Ectodermal cell (in vitro differentiated cells): Measurements from ENCODE around the gene RSKR.

Experiments used
- H3K27ac ChIP-seq: 2 replicates; pipeline ENCODE4 v1.7.0; 2013; ENCODE audit warnings: mild to moderate bottlenecking, low read depth, low read length; ENCODE audit not compliant: insufficient read depth, poor library complexity, severe bottlenecking
- H3K27me3 ChIP-seq: 2 replicates; pipeline ENCODE4 v1.7.0; 2013; ENCODE audit warnings: mild to moderate bottlenecking, low read length; ENCODE audit not compliant: insufficient read depth, control insufficient read depth, poor library complexity, severe bottlenecking
- H3K36me3 ChIP-seq: one replicate; pipeline ENCODE4 v1.7.0; 2013; ENCODE audit warnings: low read length; ENCODE audit not compliant: control insufficient read depth, insufficient read depth
- H3K4me1 ChIP-seq: one replicate; pipeline ENCODE4 v1.7.0; 2013; ENCODE audit warnings: low read length; ENCODE audit not compliant: control insufficient read depth, insufficient read depth
- H3K4me3 ChIP-seq: 2 replicates; pipeline ENCODE4 v1.7.0; 2013; ENCODE audit warnings: low read depth, low read length, control low read depth; ENCODE audit not compliant: insufficient read depth
- H3K9me3 ChIP-seq: 2 replicates; pipeline ENCODE4 v1.7.0; 2013; ENCODE audit warnings: mild to moderate bottlenecking, low read length, moderate library complexity; ENCODE audit not compliant: control insufficient read depth
- WGBS, 2 experiments: methylation state at CpG; one replicate each; pipeline ENCODE4 v1.1.7; 2013; ENCODE audit warnings: missing lambda C conversion rate in 2 of 2; 5-methylcytosine and 5-hydroxymethylcytosine counted together

The RSKR gene

DNA sequence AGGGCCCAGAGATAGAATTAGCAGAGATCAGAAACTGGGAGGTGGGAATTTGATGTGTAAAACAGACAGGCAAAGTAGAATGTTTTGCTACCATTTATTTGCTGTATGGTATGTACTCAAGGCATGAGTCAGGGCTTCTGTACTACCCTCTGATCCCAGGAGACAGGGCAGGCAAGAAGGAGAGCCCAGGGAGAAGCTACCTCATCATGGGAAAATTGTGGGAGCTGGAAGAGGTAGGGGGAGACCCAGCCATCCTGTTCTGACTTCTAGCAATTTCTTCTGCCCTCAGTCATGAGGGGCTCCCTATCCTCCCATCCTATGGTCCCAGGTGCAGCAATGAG is 41.0 kb downstream of the RSKR start:
- no peaks in the 10 kb centered on the region for H3K9me3 ChIP-seq
- H3K4me3 ChIP-seq: no peak overlapping the region
- H3K27me3 ChIP-seq: peaks cover 27% of the 10 kb centered on the region
- peaks cover 8% of the 10 kb centered on the region for H3K36me3 ChIP-seq
- no peaks in the 10 kb centered on the region for H3K4me1 ChIP-seq
- no peak overlapping the region for H3K27ac ChIP-seq

DNA sequence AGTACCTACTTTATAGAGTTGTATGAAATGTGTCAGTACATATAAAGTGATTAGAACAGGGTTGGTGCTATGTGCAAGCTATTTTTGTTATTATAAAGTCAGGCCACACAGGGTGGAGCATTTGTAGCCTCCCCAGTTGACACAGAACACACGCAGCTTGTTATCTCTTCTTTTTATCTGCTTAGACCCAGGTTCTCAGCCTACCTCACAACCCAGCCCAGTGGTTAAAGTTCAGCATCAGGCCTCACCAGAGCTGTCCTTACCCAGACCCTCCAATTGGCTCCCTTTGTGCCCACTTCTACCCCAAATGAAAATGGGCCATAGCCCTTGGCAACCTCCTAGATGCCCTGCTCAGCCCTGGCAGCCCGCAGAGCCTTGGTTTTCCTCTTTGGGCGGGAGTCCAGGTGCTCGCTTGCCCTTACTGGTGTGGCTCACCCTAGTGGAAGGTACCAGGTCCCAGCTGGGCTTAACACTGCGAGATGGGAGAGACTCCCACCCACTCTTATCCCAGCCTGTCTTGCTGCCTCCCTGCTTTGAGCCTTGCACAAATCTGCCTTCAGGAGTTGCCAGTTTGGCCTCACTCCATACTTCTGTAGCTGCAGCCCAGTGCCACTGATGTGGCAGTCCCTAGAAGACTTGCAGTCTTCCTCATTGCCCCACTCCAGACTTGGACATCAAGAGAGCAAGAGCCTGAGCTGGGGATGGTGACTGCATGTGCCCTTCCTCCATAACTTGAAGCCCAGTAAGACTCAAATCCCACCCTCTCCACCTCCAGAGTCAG is 41.5 kb downstream of the RSKR start:
- Histone ChIP-seq H3K9me3 (no peaks in the 10 kb centered on the region), H3K4me1 (no peaks in the 10 kb centered on the region), H3K27me3 (peaks cover 27% of the 10 kb centered on the region), H3K27ac (no peak overlapping the region), H3K36me3 (peaks cover 3% of the 10 kb centered on the region), H3K4me3 (no peak overlapping the region)
- WGBS, 2 experiments: 75 to 86% methylated on average over 5 of the region's 5 CpGs

DNA sequence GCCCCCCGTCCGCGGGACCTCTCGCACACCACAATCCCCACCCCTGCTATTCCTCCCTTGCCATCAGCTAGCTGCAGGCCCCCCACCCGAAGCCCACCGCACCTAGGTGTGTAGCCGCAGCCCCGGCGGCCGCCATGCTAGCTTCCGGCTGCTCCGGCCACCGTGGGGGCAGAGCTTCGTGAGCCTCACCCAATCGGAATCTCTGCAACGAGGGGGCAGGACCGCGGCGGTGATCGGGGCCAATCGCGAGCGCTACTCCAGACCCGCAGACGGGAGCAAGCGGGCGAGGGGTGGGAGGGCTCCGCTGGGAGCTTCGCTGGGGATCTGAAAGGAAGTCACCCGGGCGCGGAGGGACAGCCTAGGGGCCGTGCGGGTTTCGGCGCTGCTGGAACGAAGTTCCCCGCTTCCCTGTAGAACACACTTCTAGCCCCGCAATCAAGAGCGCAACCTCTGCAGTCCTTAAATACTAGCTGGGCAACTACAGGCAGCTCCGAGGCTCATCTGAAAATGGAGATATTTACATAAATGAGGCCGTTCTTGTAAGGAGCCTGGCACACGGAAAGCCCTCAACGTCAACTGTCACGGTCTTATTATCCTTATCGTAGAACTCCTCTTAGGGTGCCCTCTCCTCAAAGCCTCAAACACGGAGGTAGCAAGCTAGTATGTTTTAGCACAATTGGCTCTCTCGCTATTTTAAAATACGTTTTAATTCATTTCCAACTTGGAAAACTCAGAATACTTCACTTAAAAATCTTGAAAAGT is 42.4 kb downstream of the RSKR start, which contains the start of gene PIGS:
TSS of gene PIGS (minus strand) at position 164 of the 762 bp plus-strand sequence. CDS start at position 136, 28 bp downstream.
- Histone ChIP-seq H3K4me1 (no peaks in the 10 kb centered on the region), H3K9me3 (no peaks in the 10 kb centered on the region), H3K27me3 (peaks cover 27% of the 10 kb centered on the region), H3K36me3 (no peaks in the 10 kb centered on the region), H3K27ac (no peak within 1 kb of the TSS), H3K4me3 (peak within 1 kb of the TSS; percentile 96)
- WGBS, 2 experiments: 2% methylated on average over 49 of the region's 49 CpGs

DNA sequence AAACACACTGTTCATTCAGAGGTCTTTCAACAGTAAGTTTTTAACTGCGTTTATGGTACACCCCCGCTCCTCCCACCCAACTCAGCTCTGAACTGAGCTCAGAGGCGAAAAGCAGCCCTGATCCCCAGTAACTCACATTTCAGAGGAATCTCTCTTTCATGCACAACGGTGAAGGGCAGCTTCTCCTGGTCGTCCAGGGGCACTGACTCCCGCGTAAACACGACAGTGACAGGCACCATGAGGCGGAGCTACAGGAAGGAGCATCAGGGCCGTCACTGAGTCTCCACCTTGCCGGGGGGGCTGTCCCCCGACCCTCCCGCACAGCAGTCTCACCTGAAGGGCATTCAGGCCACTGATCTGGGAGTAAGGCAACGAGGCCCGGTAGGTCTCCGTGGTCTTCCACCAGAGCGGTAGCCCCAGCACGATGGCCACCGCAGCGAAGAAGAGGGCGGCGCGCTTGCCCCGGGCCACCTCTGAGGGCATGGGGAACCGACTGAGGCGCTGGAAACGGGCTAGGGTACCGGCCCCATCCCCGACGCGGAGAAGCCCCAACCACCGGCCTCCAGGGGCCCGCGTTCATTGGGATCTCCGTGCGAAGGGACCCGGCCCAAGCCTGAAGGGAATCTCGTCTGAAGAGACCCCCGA is 43.1 kb downstream of the RSKR start:
- Histone ChIP-seq H3K27me3 (peaks cover 23% of the 10 kb centered on the region), H3K4me3 (peak overlapping the region; percentile 96), H3K36me3 (no peaks in the 10 kb centered on the region), H3K27ac (no peak overlapping the region), H3K9me3 (no peaks in the 10 kb centered on the region), H3K4me1 (no peaks in the 10 kb centered on the region)
- WGBS, 2 experiments: 1 to 2% methylated on average over 39 of the region's 39 CpGs

DNA sequence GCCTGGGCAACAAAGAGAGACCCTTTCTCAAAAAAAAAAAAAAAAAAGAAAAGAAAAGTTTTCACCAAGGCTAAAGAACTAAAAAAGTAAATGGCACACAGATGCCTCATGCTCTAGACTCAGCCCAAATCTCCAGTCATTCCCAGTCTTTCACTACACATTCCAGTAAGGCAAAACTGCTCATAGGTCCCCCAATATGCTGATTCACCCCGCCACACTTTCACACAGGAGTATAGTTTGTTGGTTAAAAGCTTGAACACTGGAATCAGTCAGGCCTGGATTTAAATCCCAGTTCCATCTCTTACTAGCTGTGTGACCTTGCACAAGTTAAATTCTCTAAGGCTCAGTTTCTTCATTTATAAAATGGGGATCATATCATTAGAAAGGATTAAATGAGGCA is 44.5 kb downstream of the RSKR start:
- WGBS, 2 experiments: 100% methylated on average over 1 of the region's 1 CpG
- H3K9me3 ChIP-seq: no peaks in the 10 kb centered on the region
- H3K4me3 ChIP-seq: no peak overlapping the region
- H3K27me3 ChIP-seq: peaks cover 18% of the 10 kb centered on the region
- H3K27ac ChIP-seq: no peak overlapping the region
- H3K4me1 ChIP-seq: no peaks in the 10 kb centered on the region
- no peaks in the 10 kb centered on the region for H3K36me3 ChIP-seq

DNA sequence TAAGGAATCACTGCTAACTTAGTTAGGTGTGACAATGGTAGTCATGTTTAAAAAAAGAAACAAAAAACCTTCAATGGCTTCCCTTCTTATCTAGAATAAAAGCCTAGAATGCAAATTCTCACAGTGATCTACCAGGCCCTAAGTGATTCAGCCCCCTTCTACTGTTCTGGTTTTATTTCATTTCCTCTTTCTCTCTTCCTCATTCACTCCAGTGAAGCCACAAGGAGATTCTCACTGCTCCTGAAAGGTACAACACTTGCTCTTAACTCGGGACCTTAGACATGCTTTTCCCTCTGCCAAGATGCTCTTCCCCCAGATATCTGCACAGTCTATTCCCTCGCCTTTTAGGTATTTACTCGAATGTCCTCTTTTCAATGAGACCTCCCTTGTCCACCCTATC is 46.4 kb downstream of the RSKR start:
- no peaks in the 10 kb centered on the region for H3K9me3 ChIP-seq
- WGBS, 2 experiments: 90 to 94% methylated on average over 3 of the region's 3 CpGs
- H3K27me3 ChIP-seq: peaks cover 9% of the 10 kb centered on the region
- no peaks in the 10 kb centered on the region for H3K4me1 ChIP-seq
- H3K4me3 ChIP-seq: no peak overlapping the region
- H3K36me3 ChIP-seq: peaks cover 9% of the 10 kb centered on the region
- H3K27ac ChIP-seq: no peak overlapping the region

DNA sequence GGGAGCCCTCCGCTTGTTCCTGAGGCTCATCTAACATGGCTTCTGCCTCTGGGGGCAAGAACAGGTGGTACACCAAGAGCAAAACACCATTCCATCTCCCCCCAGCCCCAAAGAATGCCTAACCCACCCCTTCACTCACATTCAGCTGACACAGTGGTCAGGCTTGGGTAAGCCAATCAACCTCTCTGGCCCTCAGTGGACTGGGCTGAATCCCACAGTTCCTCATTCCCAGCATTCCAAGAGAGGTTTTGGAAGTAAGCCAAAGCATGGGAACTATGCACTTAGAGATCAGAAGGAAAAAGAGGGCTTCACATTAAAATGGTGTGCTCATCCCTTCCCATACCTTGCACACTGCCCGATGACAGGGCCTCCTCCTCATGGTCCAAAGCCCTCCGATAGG is 50.5 kb downstream of the RSKR start:
- no peaks in the 10 kb centered on the region for H3K4me1 ChIP-seq
- H3K9me3 ChIP-seq: no peaks in the 10 kb centered on the region
- H3K27ac ChIP-seq: no peak overlapping the region
- H3K27me3 ChIP-seq: no peaks in the 10 kb centered on the region
- no peak overlapping the region for H3K4me3 ChIP-seq
- H3K36me3 ChIP-seq: peaks cover 21% of the 10 kb centered on the region
- WGBS, 2 experiments: 93 to 97% methylated on average over 3 of the region's 3 CpGs
